ENCODE measurements around the gene HYAL2. TPM values are rescaled to one million over a fixed set of nuclear protein-coding genes. Genes with fewer than 3 reads are reported as not detected.

Gene HYAL2
- total and polyA plus RNA-seq, 10 of the 15 experiments (the other 5 are each of a cell fraction or from before 2014, with no cell fraction given), result 0.06 to 21.8 (median 12.7) TPM

DNA sequence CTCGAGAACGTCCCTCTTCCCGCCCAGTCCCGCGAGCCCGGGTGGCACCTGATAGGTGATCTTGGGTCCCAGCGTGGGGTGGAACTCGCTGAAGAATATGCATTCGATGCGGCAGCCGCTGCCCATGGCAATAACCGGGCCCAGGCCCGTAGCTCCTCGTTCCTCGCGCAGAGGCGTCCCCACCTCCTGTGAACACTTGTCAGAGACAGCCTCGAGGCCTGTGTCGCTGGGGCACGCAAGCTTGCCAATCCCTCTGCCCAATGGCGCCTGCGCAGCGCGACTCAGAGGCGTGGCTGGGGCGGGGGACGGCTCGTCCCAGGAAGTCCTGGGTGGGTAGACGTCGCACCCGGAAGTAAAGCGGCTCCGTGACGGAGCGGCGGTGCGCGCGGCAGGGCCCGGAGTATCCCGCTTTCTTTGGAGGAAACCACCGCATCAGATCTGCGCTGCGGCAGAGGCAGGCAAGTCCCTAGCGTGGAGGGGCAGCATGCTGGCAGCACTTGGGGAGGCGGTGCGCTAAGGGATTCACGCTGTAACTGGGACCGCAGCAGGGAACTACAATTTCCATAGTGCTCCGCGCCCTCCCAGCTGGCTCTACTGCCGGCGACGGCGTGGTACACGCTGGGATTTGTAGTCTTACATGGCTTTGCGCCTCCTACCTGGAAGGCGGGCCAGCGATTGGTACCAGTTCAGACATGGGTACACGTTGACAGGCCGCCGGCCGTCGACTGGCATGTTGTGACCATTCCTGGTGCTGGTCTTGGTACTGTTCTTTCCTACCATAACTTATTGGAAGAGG lies 28.2 kb upstream of the HYAL2 start, which contains the start of the genes CYB561D2 and NPRL2 (continued):
- TF ChIP-seq EED (IDR thresholded peaks at IDR 0.05; ENCODE audit: low read depth) (no peak; the same call in 1 of the 2 replicates), TCF3 (IDR thresholded peaks at IDR 0.05; ENCODE audit: borderline replicate concordance, insufficient read depth, low read depth, low read length) (no peak), TBL1XR1 (IDR thresholded peaks at IDR 0.05; ENCODE audit: low read depth, low read length) (0 out of 2 replicates have a peak, but pooled peaks have one; percentile 43), CHD1 (IDR thresholded peaks at IDR 0.05; ENCODE audit: low read depth, low read length) (0 out of 2 replicates have a peak, but pooled peaks have one; percentile 62), GATAD2B (conservative IDR thresholded peaks at IDR 0.05; ENCODE audit: low read depth) (peak; percentile 95), LARP7 (IDR thresholded peaks at IDR 0.05) (peak; percentile 92)
- TF ChIP-seq, protein P1, sequence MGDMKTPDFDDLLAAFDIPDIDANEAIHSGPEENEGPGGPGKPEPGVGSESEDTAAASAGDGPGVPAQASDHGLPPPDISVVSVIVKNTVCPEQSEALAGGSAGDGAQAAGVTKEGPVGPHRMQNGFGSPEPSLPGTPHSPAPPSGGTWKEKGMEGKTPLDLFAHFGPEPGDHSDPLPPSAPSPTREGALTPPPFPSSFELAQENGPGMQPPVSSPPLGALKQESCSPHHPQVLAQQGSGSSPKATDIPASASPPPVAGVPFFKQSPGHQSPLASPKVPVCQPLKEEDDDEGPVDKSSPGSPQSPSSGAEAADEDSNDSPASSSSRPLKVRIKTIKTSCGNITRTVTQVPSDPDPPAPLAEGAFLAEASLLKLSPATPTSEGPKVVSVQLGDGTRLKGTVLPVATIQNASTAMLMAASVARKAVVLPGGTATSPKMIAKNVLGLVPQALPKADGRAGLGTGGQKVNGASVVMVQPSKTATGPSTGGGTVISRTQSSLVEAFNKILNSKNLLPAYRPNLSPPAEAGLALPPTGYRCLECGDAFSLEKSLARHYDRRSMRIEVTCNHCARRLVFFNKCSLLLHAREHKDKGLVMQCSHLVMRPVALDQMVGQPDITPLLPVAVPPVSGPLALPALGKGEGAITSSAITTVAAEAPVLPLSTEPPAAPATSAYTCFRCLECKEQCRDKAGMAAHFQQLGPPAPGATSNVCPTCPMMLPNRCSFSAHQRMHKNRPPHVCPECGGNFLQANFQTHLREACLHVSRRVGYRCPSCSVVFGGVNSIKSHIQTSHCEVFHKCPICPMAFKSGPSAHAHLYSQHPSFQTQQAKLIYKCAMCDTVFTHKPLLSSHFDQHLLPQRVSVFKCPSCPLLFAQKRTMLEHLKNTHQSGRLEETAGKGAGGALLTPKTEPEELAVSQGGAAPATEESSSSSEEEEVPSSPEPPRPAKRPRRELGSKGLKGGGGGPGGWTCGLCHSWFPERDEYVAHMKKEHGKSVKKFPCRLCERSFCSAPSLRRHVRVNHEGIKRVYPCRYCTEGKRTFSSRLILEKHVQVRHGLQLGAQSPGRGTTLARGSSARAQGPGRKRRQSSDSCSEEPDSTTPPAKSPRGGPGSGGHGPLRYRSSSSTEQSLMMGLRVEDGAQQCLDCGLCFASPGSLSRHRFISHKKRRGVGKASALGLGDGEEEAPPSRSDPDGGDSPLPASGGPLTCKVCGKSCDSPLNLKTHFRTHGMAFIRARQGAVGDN (IDR thresholded peaks at IDR 0.05), result peak; percentile 99
